Measurements from ENCODE around the gene NCAM1.

NCAM1 gene

GRCh38 chr11:113261709-113262475, 300.7 kb downstream of the NCAM1 start:
- no peak for DNase-seq

- DNase-seq = no peak
Measured at GRCh38 chr11:113262594-113262993, 301.4 kb downstream of the NCAM1 start.

- DNase-seq = no peak
Measured at GRCh38 chr11:113263458-113264259, 302.4 kb downstream of the NCAM1 start.

GRCh38 chr11:113265362-113265761, 304.1 kb downstream of the NCAM1 start:
- no peak for DNase-seq

- DNase-seq = no peak
Measured at GRCh38 chr11:113267493-113267892, 306.3 kb downstream of the NCAM1 start.

GRCh38 chr11:113269096-113269495, 307.9 kb downstream of the NCAM1 start:
- DNase-seq = no peak

GRCh38 chr11:113269636-113270035, 308.4 kb downstream of the NCAM1 start:
- DNase-seq = no peak

GRCh38 chr11:113270080-113270479, 308.9 kb downstream of the NCAM1 start:
- DNase-seq = no peak

- DNase-seq = no peak
Measured at GRCh38 chr11:113271551-113272245, 310.5 kb downstream of the NCAM1 start.

- no peak for DNase-seq
Measured at GRCh38 chr11:113272281-113272680, 311.1 kb downstream of the NCAM1 start.

- DNase-seq = no peak
Measured at GRCh38 chr11:113272927-113273615, 311.9 kb downstream of the NCAM1 start.

- DNase-seq = no peak
Measured at GRCh38 chr11:113273720-113274119, 312.5 kb downstream of the NCAM1 start.

GRCh38 chr11:113274713-113275582, 313.7 kb downstream of the NCAM1 start:
- no peak for DNase-seq

GRCh38 chr11:113275602-113276001, 314.4 kb downstream of the NCAM1 start:
- DNase-seq = no peak

- DNase-seq = no peak
Measured at GRCh38 chr11:113276466-113276865, 315.2 kb downstream of the NCAM1 start.

- DNase-seq = no peak
Measured at GRCh38 chr11:113277907-113278306, 316.7 kb downstream of the NCAM1 start.

GRCh38 chr11:113278481-113278880, 317.3 kb downstream of the NCAM1 start:
- no peak for DNase-seq

- DNase-seq = no peak
Measured at GRCh38 chr11:113278925-113279324, 317.7 kb downstream of the NCAM1 start.

- no peak for DNase-seq
Measured at GRCh38 chr11:113279591-113279990, 318.4 kb downstream of the NCAM1 start.

GRCh38 chr11:113281052-113281725, 320.0 kb downstream of the NCAM1 start:
- DNase-seq = no peak

GRCh38 chr11:113282898-113283437, 321.7 kb downstream of the NCAM1 start:
- DNase-seq = no peak

All from bone marrow (tissue), 2 donors.